ENCODE measurements around the gene OR52B6.
"Not testable (repeated sequence)": the region's sequence is repeated elsewhere in the genome, so short reads cannot be mapped to it uniquely, and the experiment has no call there.

The OR52B6 gene

GRCh38 chr11:5597953-5598352 is 17.3 kb downstream of the OR52B6 start:
- DNase-seq = no peak

GRCh38 chr11:5600374-5600851 is 19.7 kb downstream of the OR52B6 start:
- peak; percentile 65 for DNase-seq

GRCh38 chr11:5602791-5603190 is 22.1 kb downstream of the OR52B6 start:
- DNase-seq = not testable (repeated sequence)

- DNase-seq = no peak
These were observed 22.6 kb downstream of the OR52B6 start for GRCh38 chr11:5603326-5603725.

- DNase-seq = no peak
These were observed 24.2 kb downstream of the OR52B6 start for GRCh38 chr11:5604896-5605295.

GRCh38 chr11:5605849-5606248 is 25.2 kb downstream of the OR52B6 start:
- DNase-seq = no peak

- no peak for DNase-seq
These were observed 28.1 kb downstream of the OR52B6 start for GRCh38 chr11:5608808-5609207.

GRCh38 chr11:5610446-5610845 is 29.8 kb downstream of the OR52B6 start:
- no peak for DNase-seq

GRCh38 chr11:5611627-5612026 is 30.9 kb downstream of the OR52B6 start:
- DNase-seq = no peak

- DNase-seq = no peak
These were observed 38.1 kb downstream of the OR52B6 start for GRCh38 chr11:5618807-5619206.

- DNase-seq = no peak
These were observed 40.2 kb downstream of the OR52B6 start for GRCh38 chr11:5620651-5621521.

GRCh38 chr11:5621580-5621979 is 40.9 kb downstream of the OR52B6 start:
- DNase-seq = no peak

- no peak for DNase-seq
These were observed 42.1 kb downstream of the OR52B6 start for GRCh38 chr11:5622802-5623201.

GRCh38 chr11:5624489-5625279 is 44.0 kb downstream of the OR52B6 start, which contains the start of gene TRIM34:
Gene TRIM34 (plus strand): TSS chr11:5625001. CDS start chr11:5632332, 7,331 bp downstream.
- DNase-seq = peak; percentile 84

- no peak for DNase-seq
These were observed 44.6 kb downstream of the OR52B6 start for GRCh38 chr11:5625281-5625680.

- no peak for DNase-seq
These were observed 45.5 kb downstream of the OR52B6 start for GRCh38 chr11:5626196-5626595.

- DNase-seq = no peak
These were observed 50.7 kb downstream of the OR52B6 start for GRCh38 chr11:5631417-5631816.

All from activated CD4-positive, alpha-beta T cell treated with anti-CD3 and anti-CD28 coated beads, Interleukin-2, Interleukin-6, amounts not matched to agents 100 ng/mL and 50 ng/mL, durations not matched to agents 16 hours and 8 hours (primary cell).